ENCODE measurements around the gene OXLD1.
A peak's percentile ranks its signal among the peaks of the same experiment; 100 is the strongest.

OXLD1 gene

DNA sequence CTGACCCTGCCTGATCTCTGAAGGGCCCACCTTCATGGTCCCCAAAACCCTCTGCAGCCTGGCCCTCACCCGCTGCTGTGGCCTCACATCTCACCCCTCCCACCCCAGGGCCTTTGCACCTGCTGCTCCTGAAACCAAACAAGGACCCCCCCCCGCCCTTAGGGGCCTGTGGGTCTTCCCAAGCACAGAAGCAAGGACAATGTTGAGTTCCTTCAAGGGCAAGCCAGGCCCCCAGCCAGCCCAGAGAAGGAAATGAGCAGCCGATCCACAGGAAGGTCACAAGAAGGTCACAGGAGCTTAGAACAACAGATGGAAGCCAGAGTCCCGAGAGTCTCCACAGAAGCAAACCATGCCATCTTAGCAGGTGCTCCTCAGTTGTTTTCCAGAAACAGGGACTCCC, 9.6 kb downstream of the OXLD1 start:
- no peaks in the 10 kb centered on the region for H3K27me3 ChIP-seq (replicated peaks; ENCODE audit: control insufficient read depth, insufficient read depth, low read length)
- no peak overlapping the region for H3K4me3 ChIP-seq (ENCODE audit: low read length)
- DNase-seq (ENCODE audit: low read depth): no peak
- peaks cover 8% of the 10 kb centered on the region for H3K4me1 ChIP-seq (ENCODE audit: control insufficient read depth, insufficient read depth, low read length)
- H3K9me3 ChIP-seq (ENCODE audit: control insufficient read depth, low read length): no peaks in the 10 kb centered on the region
- H3K9ac ChIP-seq (ENCODE audit: low read length): no peak overlapping the region
- H3K36me3 ChIP-seq (ENCODE audit: control insufficient read depth, insufficient read depth, low read length, severe bottlenecking): no peaks in the 10 kb centered on the region

GRCh38 chr17:81656118-81656743, 10.2 kb downstream of the OXLD1 start, which contains the start of gene PDE6G:
TSS of gene PDE6G (minus strand) at chr17:81656542. CDS start at chr17:81653305, 3,237 bp downstream.
- DNase-seq (ENCODE audit: low read depth): no peak
- Histone ChIP-seq H3K27me3 (replicated peaks; ENCODE audit: control insufficient read depth, insufficient read depth, low read length) (no peaks in the 10 kb centered on the region), H3K4me3 (ENCODE audit: low read length) (no peak within 1 kb of the TSS), H3K9ac (ENCODE audit: low read length) (no peak within 1 kb of the TSS), H3K4me1 (ENCODE audit: control insufficient read depth, insufficient read depth, low read length) (peaks cover 12% of the 10 kb centered on the region), H3K9me3 (ENCODE audit: control insufficient read depth, low read length) (no peaks in the 10 kb centered on the region), H3K36me3 (ENCODE audit: control insufficient read depth, insufficient read depth, low read length, severe bottlenecking) (no peaks in the 10 kb centered on the region)

DNA sequence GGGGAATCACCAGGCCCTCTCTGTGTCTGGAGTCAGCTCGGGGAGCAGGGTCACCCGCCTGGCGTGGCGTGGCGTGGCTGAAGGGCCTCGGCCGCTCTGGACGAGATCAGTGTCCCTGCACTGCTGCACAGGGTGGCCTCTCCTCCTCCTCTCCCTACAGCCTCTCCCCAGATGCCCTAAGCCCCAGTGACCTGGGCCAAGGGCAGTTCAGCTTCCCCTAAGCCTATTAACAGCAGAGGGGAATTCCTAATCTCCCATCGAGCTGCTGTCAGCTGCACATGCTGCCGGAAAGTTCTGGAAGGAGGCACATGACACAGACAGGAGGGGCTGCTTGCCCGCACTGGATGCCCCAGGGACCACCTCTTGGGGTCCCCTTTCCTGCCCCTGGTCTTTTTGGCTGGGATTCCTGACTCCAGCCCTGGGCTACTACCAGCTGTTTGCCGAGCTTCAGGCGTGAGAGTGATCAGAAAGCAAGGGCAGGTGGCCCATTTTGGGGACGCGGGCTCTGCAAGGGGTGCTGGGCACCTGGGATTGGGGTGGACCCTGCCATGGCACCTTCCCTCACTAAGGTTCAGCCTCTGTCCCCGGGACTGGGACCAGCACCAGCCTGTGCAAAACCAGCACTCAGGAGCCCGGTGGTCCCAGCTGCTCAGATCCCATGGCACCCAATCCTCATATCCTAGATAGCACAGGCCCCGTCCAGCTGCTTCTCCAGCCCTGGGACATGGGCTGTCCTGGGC, 10.9 kb downstream of the OXLD1 start:
- no peaks in the 10 kb centered on the region for H3K9me3 ChIP-seq (ENCODE audit: control insufficient read depth, low read length)
- no peaks in the 10 kb centered on the region for H3K36me3 ChIP-seq (ENCODE audit: control insufficient read depth, insufficient read depth, low read length, severe bottlenecking)
- no peak for DNase-seq (ENCODE audit: low read depth)
- no peak overlapping the region for H3K4me3 ChIP-seq (ENCODE audit: low read length)
- H3K4me1 ChIP-seq (ENCODE audit: control insufficient read depth, insufficient read depth, low read length): peaks cover 12% of the 10 kb centered on the region
- no peaks in the 10 kb centered on the region for H3K27me3 ChIP-seq (replicated peaks; ENCODE audit: control insufficient read depth, insufficient read depth, low read length)
- H3K9ac ChIP-seq (ENCODE audit: low read length): no peak overlapping the region

- H3K4me3 ChIP-seq (ENCODE audit: low read length): no peak overlapping the region
- H3K9ac ChIP-seq (ENCODE audit: low read length): no peak overlapping the region
- DNase-seq (ENCODE audit: low read depth): no peak
- H3K36me3 ChIP-seq (ENCODE audit: control insufficient read depth, insufficient read depth, low read length, severe bottlenecking): no peaks in the 10 kb centered on the region
- peaks cover 4% of the 10 kb centered on the region for H3K4me1 ChIP-seq (ENCODE audit: control insufficient read depth, insufficient read depth, low read length)
- peaks cover 5% of the 10 kb centered on the region for H3K27me3 ChIP-seq (replicated peaks; ENCODE audit: control insufficient read depth, insufficient read depth, low read length)
- no peaks in the 10 kb centered on the region for H3K9me3 ChIP-seq (ENCODE audit: control insufficient read depth, low read length)
Measured at GRCh38 chr17:81652906-81653771, 13.3 kb downstream of the OXLD1 start.

GRCh38 chr17:81651692-81652091, 14.7 kb downstream of the OXLD1 start:
- Histone ChIP-seq H3K27me3 (replicated peaks; ENCODE audit: control insufficient read depth, insufficient read depth, low read length) (peaks cover 17% of the 10 kb centered on the region), H3K9me3 (ENCODE audit: control insufficient read depth, low read length) (no peaks in the 10 kb centered on the region), H3K4me1 (ENCODE audit: control insufficient read depth, insufficient read depth, low read length) (peaks cover 4% of the 10 kb centered on the region), H3K4me3 (ENCODE audit: low read length) (no peak overlapping the region), H3K9ac (ENCODE audit: low read length) (no peak overlapping the region), H3K36me3 (ENCODE audit: control insufficient read depth, insufficient read depth, low read length, severe bottlenecking) (no peaks in the 10 kb centered on the region)
- peak; percentile 59 for DNase-seq (ENCODE audit: low read depth)

- H3K4me1 ChIP-seq (ENCODE audit: control insufficient read depth, insufficient read depth, low read length): peaks cover 4% of the 10 kb centered on the region
Measured at GRCh38 chr17:81650951-81651350, 15.5 kb downstream of the OXLD1 start.

GRCh38 chr17:81648707-81649085, 17.7 kb downstream of the OXLD1 start:
- Histone ChIP-seq H3K9me3 (ENCODE audit: control insufficient read depth, low read length) (no peaks in the 10 kb centered on the region), H3K4me1 (ENCODE audit: control insufficient read depth, insufficient read depth, low read length) (peaks cover 4% of the 10 kb centered on the region), H3K4me3 (ENCODE audit: low read length) (no peak overlapping the region), H3K36me3 (ENCODE audit: control insufficient read depth, insufficient read depth, low read length, severe bottlenecking) (no peaks in the 10 kb centered on the region), H3K9ac (ENCODE audit: low read length) (no peak overlapping the region), H3K27me3 (replicated peaks; ENCODE audit: control insufficient read depth, insufficient read depth, low read length) (peaks cover 18% of the 10 kb centered on the region)
- DNase-seq (ENCODE audit: low read depth): no peak

More at GRCh38 chr17:81650951-81651350, 15.5 kb downstream of the OXLD1 start:
- no peak overlapping the region for H3K9ac ChIP-seq (ENCODE audit: low read length)
- no peaks in the 10 kb centered on the region for H3K9me3 ChIP-seq (ENCODE audit: control insufficient read depth, low read length)
- no peaks in the 10 kb centered on the region for H3K36me3 ChIP-seq (ENCODE audit: control insufficient read depth, insufficient read depth, low read length, severe bottlenecking)
- peaks cover 18% of the 10 kb centered on the region for H3K27me3 ChIP-seq (replicated peaks; ENCODE audit: control insufficient read depth, insufficient read depth, low read length)
- no peak for DNase-seq (ENCODE audit: low read depth)
- no peak overlapping the region for H3K4me3 ChIP-seq (ENCODE audit: low read length)

GRCh38 chr17:81648013-81648706, 18.2 kb downstream of the OXLD1 start:
- H3K27me3 ChIP-seq (replicated peaks; ENCODE audit: control insufficient read depth, insufficient read depth, low read length): peaks cover 18% of the 10 kb centered on the region
- H3K9ac ChIP-seq (ENCODE audit: low read length): no peak overlapping the region
- H3K4me3 ChIP-seq (ENCODE audit: low read length): no peak overlapping the region
- peaks cover 4% of the 10 kb centered on the region for H3K4me1 ChIP-seq (ENCODE audit: control insufficient read depth, insufficient read depth, low read length)
- H3K36me3 ChIP-seq (ENCODE audit: control insufficient read depth, insufficient read depth, low read length, severe bottlenecking): no peaks in the 10 kb centered on the region
- H3K9me3 ChIP-seq (ENCODE audit: control insufficient read depth, low read length): no peaks in the 10 kb centered on the region
- no peak for DNase-seq (ENCODE audit: low read depth)

GRCh38 chr17:81647640-81648012, 18.8 kb downstream of the OXLD1 start:
- Histone ChIP-seq H3K36me3 (ENCODE audit: control insufficient read depth, insufficient read depth, low read length, severe bottlenecking) (no peaks in the 10 kb centered on the region), H3K27me3 (replicated peaks; ENCODE audit: control insufficient read depth, insufficient read depth, low read length) (peaks cover 18% of the 10 kb centered on the region), H3K4me3 (ENCODE audit: low read length) (no peak overlapping the region), H3K9me3 (ENCODE audit: control insufficient read depth, low read length) (no peaks in the 10 kb centered on the region), H3K9ac (ENCODE audit: low read length) (no peak overlapping the region), H3K4me1 (ENCODE audit: control insufficient read depth, insufficient read depth, low read length) (peaks cover 4% of the 10 kb centered on the region)
- no peak for DNase-seq (ENCODE audit: low read depth)

- Histone ChIP-seq H3K27me3 (replicated peaks; ENCODE audit: control insufficient read depth, insufficient read depth, low read length) (peaks cover 18% of the 10 kb centered on the region), H3K9me3 (ENCODE audit: control insufficient read depth, low read length) (no peaks in the 10 kb centered on the region), H3K4me1 (ENCODE audit: control insufficient read depth, insufficient read depth, low read length) (peaks cover 4% of the 10 kb centered on the region), H3K9ac (ENCODE audit: low read length) (no peak overlapping the region), H3K4me3 (ENCODE audit: low read length) (no peak overlapping the region), H3K36me3 (ENCODE audit: control insufficient read depth, insufficient read depth, low read length, severe bottlenecking) (no peaks in the 10 kb centered on the region)
- no peak for DNase-seq (ENCODE audit: low read depth)
Measured at GRCh38 chr17:81646869-81647600, 19.4 kb downstream of the OXLD1 start.

All from adipocyte (in vitro differentiated cells).